ENCODE data around the gene LONP2. TPM values are rescaled to one million over a fixed set of nuclear protein-coding genes. Genes with fewer than 3 reads are reported as not detected.

LONP2 gene
- total and polyA plus RNA-seq, 2 of the 13 experiments (the other 11 are each of a cell fraction or from before 2014, with no cell fraction given) = 39.2 to 63.3 TPM

- TF ChIP-seq KLF9 (CRISPR knock-in tag; IDR thresholded peaks at IDR 0.05; ENCODE audit: low read depth) (peak; percentile 57; the same call in 1 of the 2 replicates), ZNF335 (CRISPR knock-in tag; IDR thresholded peaks at IDR 0.05) (peak; percentile 70), HDAC2 (CRISPR knock-in tag; IDR thresholded peaks at IDR 0.05) (peak; percentile 99), TIGD3 (CRISPR knock-in tag; IDR thresholded peaks at IDR 0.05; ENCODE audit: borderline replicate concordance) (no peak), ASH2L (IDR thresholded peaks at IDR 0.05; ENCODE audit: insufficient read length, low read depth, low read length) (peak; percentile 86), ZZZ3 (CRISPR knock-in tag; IDR thresholded peaks at IDR 0.05; ENCODE audit: borderline replicate concordance) (no peak), SNAPC5 (CRISPR knock-in tag; IDR thresholded peaks at IDR 0.05; ENCODE audit: borderline replicate concordance) (no peak), ZNF747 (CRISPR knock-in tag; IDR thresholded peaks at IDR 0.05; ENCODE audit: borderline replicate concordance) (peak; percentile 38; the same call in 1 of the 2 replicates), CCDC6 (CRISPR knock-in tag; IDR thresholded peaks at IDR 0.05) (peak; percentile 88), RXRA (CRISPR knock-in tag; IDR thresholded peaks at IDR 0.05) (peak; percentile 92; the same call in 1 of the 2 replicates), CREBL2 (CRISPR knock-in tag; IDR thresholded peaks at IDR 0.05; ENCODE audit: borderline replicate concordance) (no peak), CENPT (CRISPR knock-in tag; IDR thresholded peaks at IDR 0.05; ENCODE audit: low read depth) (0 out of 2 replicates have a peak, but pooled peaks have one; percentile 45), MAF1 (CRISPR knock-in tag; IDR thresholded peaks at IDR 0.05; ENCODE audit: borderline replicate concordance) (no peak), ZNF362 (CRISPR knock-in tag; IDR thresholded peaks at IDR 0.05; ENCODE audit: borderline replicate concordance) (peak; percentile 63; the same call in 1 of the 2 replicates), ZNF639 (CRISPR knock-in tag; conservative IDR thresholded peaks at IDR 0.05) (peak; percentile 62), ZNF775 (CRISPR knock-in tag; IDR thresholded peaks at IDR 0.05; ENCODE audit: borderline replicate concordance) (no peak), PREB (CRISPR knock-in tag; IDR thresholded peaks at IDR 0.05) (no peak), ZNF207 (IDR thresholded peaks at IDR 0.05; ENCODE audit: borderline replicate concordance) (no peak), NR1H2 (CRISPR knock-in tag; IDR thresholded peaks at IDR 0.05; ENCODE audit: borderline replicate concordance, low read depth) (no peak), GMEB2 (CRISPR knock-in tag; IDR thresholded peaks at IDR 0.05; ENCODE audit: low read depth) (0 out of 2 replicates have a peak, but pooled peaks have one; percentile 6), ZNF383 (CRISPR knock-in tag; IDR thresholded peaks at IDR 0.05; ENCODE audit: borderline replicate concordance) (no peak)
Measured at GRCh38 chr16:48203974-48204824, 39.9 kb upstream of the LONP2 start (continued).
